GM19025 (cell line): ENCODE results near the gene TPO.

Experiments used
- ATAC-seq: cut with Tn5 transposase; IDR thresholded peaks from one replicate; pipeline ENCODE4 v1.9.1; 2021; ENCODE audit warnings: mild to moderate bottlenecking, low read depth, moderate library complexity; ENCODE audit not compliant: unreplicated experiment

Gene TPO

GRCh38 chr2:1518331-1518803 is 105.1 kb downstream of the TPO start:
- ATAC-seq = no peak

DNA sequence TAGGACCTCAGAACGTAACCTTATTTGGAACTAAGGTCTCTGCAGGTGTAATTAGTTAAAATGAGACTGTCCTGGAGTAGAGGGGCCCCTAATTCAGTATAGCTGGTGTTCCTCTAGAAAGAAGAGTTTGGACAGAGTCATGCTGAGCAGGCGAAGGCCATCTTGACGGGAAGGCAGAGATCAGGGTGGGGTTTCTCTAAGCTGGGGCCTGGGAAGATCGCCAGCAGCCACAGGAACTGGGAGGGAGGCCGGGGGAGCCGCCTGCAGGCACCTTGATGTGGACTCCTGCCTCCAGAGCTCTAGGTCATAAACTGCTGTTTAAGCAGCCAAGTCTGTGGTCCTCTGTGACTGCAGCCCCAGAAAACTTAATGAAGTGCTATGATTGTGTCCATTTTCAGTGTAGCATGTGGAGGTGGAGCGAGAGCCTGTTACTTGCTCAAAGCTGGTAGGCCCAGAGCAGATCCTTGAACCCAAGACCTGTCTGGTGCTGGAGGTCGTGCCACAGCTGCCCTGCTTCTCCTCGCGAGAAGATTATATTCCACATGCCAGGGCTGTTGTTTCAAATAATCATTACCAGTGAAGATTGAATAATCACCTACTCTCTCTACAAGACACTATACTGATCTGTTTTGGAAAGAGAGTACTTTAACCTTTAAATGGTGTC is 105.7 kb downstream of the TPO start:
- no peak for ATAC-seq

GRCh38 chr2:1521191-1521877 is 108.1 kb downstream of the TPO start:
- no peak for ATAC-seq

GRCh38 chr2:1521878-1522830 is 108.9 kb downstream of the TPO start:
- no peak for ATAC-seq

GRCh38 chr2:1527153-1527992 is 114.1 kb downstream of the TPO start:
- no peak for ATAC-seq

GRCh38 chr2:1528273-1529064 is 115.2 kb downstream of the TPO start:
- ATAC-seq = no peak

DNA sequence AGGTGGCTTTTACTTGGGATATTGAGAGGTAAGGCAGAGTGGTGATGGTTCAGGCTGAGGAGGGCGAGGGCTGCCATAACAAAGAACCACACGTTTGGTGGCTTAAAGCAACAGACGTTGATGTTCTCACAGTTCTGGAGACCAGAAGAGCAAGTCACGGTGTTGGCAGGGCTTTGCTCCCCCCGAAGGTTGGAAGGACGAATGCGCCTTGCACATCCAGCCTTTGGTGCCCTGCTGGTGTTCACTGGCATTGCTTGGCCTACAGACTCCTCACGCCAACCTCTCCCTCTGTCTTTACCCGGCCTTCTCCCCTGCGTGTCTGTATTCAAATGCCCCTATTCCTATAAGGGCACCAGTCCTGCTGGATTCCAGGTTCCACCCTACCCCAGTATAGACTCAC is 125.4 kb downstream of the TPO start:
- no peak for ATAC-seq

GRCh38 chr2:1539441-1539840 is 126.2 kb downstream of the TPO start:
- no peak for ATAC-seq

DNA sequence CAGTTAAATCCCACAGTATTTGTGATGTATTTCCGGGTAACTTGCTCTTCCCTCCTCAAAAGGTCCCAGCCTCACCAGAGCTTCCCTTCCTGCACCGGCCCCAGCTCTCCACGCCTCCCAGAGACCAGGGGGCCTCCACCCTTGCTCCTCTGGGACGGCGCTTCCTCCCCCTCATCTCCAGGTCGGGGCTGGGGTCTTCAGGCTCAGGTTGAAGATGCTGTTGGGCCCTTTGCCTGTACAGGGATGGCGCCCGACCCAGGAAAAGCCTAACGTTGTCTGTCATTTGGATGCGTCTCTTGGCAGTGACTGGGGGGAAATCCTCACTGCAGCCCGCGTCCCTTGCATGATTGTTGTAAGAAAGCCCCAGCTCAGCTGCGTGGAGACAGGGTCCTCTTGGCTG is 126.7 kb downstream of the TPO start:
- no peak for ATAC-seq

DNA sequence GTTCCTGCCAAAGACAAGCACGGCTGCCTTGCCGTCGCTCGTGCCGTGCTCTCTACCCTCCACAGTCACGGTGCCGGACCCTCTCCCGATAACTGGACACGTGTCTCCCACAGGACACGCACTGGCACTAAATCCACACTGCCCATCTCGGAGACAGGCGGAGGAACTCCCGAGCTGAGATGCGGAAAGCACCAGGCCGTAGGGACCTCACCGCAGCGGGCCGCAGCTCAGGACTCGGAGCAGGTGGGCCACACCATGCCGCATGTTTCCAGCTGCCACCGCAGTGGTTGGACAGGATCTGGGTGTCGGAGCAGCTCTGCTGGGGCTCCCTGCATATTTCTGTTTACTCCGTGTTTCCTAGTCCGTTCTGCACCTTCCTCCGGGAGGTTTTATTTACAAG is 127.2 kb downstream of the TPO start:
- ATAC-seq = no peak

- no peak for ATAC-seq
Measured at GRCh38 chr2:1541040-1541439, 127.8 kb downstream of the TPO start.

DNA sequence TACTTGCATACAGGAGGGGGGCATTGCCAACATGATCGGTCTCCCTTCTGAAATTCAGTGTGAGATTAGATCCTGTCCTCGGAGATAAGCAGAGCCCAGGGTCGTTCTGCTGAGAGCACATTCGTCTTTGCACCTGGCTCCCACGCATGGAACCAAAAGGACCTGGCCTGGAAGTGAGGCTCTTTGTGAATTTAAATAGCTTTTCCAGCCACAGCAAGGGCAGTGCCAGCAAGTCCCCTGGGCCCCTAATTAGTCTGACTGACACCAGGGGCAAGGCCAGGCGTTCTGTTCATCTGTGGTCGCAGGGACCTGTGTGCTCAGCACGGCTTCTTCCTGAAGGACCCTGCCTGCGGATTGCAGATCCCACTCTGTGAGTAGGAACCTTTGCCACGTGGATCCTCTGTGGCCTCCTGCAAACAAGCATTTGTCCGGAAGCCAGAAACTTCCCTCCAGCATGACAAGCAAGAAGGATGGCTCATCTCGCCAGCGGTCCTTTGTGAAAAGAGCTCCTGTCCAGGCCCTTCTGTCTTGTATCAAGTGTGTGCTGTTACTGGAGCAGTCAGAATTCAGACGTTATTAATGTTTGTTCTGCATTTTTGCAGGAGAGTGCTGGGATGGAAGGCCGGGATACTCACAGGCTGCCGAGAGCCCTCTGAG is 128.7 kb downstream of the TPO start:
- ATAC-seq = no peak

GRCh38 chr2:1542971-1543370 is 129.7 kb downstream of the TPO start:
- no peak for ATAC-seq

DNA sequence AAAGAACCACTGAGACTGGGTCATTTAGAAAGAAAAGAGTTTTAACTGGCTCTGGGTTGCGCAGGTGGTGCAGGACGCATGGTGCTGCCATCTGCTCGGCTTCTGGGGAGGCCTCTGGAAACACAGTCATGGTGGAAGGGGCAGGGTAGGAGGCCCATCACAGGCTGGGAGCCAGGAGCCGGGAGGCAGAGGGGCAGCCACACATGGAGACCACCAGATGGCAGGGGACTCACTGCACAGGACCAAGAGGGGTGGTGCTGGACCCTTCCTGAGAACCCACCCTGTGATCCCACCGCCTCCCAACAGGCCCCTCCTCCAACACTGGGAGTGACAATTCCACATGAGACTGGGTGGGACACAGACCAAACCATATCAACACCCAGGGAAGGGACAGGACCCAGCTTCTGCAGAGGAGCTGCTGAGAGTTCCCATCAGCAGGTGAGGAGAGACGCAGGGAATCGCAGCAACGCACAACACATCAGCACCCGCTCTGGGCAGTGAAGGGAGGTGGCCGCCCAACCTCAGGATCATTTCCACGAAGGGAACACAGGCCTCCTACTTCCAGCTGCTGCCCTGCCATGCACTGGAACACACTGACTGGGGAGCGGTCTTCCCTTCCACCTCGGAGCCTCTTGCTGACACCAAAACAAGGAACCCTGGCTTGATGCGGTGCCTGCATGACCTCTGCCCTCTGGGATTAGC is 130.7 kb downstream of the TPO start:
- ATAC-seq = no peak

DNA sequence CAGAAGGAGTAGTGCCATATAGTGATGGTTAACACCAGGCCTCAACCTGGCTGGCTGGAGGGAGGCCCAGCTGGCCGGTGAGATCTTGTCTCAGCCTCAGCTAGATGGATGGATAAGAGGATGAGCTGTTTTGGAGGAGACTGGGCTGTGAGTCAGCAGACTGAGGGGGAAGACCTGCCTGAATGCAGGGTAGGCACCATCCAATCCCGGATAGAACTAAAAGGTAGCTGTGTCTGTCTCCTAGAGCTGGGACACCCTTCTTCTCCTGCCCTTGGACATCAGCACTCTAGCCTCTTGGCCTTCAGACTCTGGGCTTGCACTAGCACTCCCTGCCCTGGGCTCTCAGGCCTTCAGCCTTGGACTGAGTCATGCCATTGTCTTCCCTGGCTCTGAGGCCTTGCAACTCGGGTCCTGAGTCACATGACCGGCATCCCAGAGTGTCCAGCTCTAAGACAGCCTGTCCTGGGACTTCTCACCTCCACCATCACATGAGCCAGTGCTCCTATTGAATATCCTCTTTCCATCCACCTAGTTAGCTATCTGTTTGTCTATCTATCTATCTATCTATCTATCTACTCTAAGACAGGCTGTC is 131.3 kb downstream of the TPO start:
- no peak for ATAC-seq

GRCh38 chr2:1546023-1546591 is 132.8 kb downstream of the TPO start:
- no peak for ATAC-seq

- no peak for ATAC-seq
Measured at GRCh38 chr2:1546901-1547300, 133.6 kb downstream of the TPO start.
